Mesenchymal stem cell (in vitro differentiated cells and primary cell): ENCODE measurements around the gene ADK.
A peak's percentile ranks its signal among the peaks of the same experiment; 100 is the strongest.

Experiments
- DNase-seq: peaks from one replicate; pipeline ENCODE4 v3.0.0-alpha.2; 2013
- H2AFZ ChIP-seq: one replicate; pipeline ENCODE4 v1.6.1; 2013; ENCODE audit warnings: low read depth, mild to moderate bottlenecking, control low read depth, inconsistent platforms, low read length, moderate library complexity
- H2AK5ac ChIP-seq: 2 replicates; pipeline ENCODE4 v1.6.1; 2013; ENCODE audit warnings: low read length, moderate library complexity, mild to moderate bottlenecking, inconsistent platforms; ENCODE audit not compliant: severe bottlenecking
- H2BK120ac ChIP-seq: one replicate; pipeline ENCODE4 v1.6.1; 2013; ENCODE audit warnings: low read depth, mild to moderate bottlenecking, inconsistent platforms, low read length, moderate library complexity
- H2BK12ac ChIP-seq, 2 experiments: one replicate each; pipeline ENCODE4 v1.6.1; 2013; ENCODE audit warnings: inconsistent platforms in 2 of 2, low read length in 2 of 2, mild to moderate bottlenecking in 2 of 2, moderate library complexity in 2 of 2, control low read depth in 1 of 2
- H2BK15ac ChIP-seq: one replicate; pipeline ENCODE4 v1.6.1; 2013; ENCODE audit warnings: mild to moderate bottlenecking, low read depth, inconsistent platforms; ENCODE audit not compliant: poor library complexity, severe bottlenecking
- H2BK5ac ChIP-seq: 2 replicates; pipeline ENCODE4 v1.6.1; 2013; ENCODE audit warnings: low read depth, mild to moderate bottlenecking, low read length, control low read depth, inconsistent platforms; ENCODE audit not compliant: poor library complexity, severe bottlenecking
- H3K14ac ChIP-seq, 2 experiments: one replicate each; pipeline ENCODE4 v1.6.1; 2013; ENCODE audit warnings: inconsistent platforms in 2 of 2, low read length in 2 of 2, control low read depth in 1 of 2, mild to moderate bottlenecking in 1 of 2, moderate library complexity in 1 of 2
- H3K18ac ChIP-seq, 2 experiments: one replicate each; pipeline ENCODE4 v1.6.1; 2013; ENCODE audit warnings: inconsistent platforms in 2 of 2, low read length in 2 of 2, control low read depth in 1 of 2, low read depth in 1 of 2, mild to moderate bottlenecking in 1 of 2
- H3K23ac ChIP-seq, 2 experiments: one replicate each; pipeline ENCODE4 v1.6.1; 2013; ENCODE audit warnings: inconsistent platforms in 2 of 2, low read length in 2 of 2, mild to moderate bottlenecking in 2 of 2, moderate library complexity in 2 of 2, control low read depth in 1 of 2
- H3K27ac ChIP-seq: 2 replicates; pipeline ENCODE4 v1.5.1; 2013; ENCODE audit warnings: mild to moderate bottlenecking, moderate library complexity, low read length, control low read depth, inconsistent platforms; ENCODE audit not compliant: poor library complexity, severe bottlenecking
- H3K27me3 ChIP-seq, 2 experiments: 2 replicates each; pipeline versions ENCODE4 v1.6.1 to v1.7.0; 2013; ENCODE audit warnings: low read length in 2 of 2, mild to moderate bottlenecking in 2 of 2, moderate library complexity in 2 of 2, control low read depth in 1 of 2, inconsistent platforms in 1 of 2; ENCODE audit not compliant: control insufficient read depth in 1 of 2, insufficient read depth in 1 of 2
- H3K36me3 ChIP-seq, 2 experiments: 2 replicates each; pipeline versions ENCODE4 v1.6.1 to v1.7.0; 2013; ENCODE audit warnings: low read length in 2 of 2, control low read depth in 1 of 2, inconsistent platforms in 1 of 2, low read depth in 1 of 2, mild to moderate bottlenecking in 1 of 2; ENCODE audit not compliant: insufficient read depth in 2 of 2, control insufficient read depth in 1 of 2
- H3K4ac ChIP-seq, 2 experiments: one replicate each; pipeline ENCODE4 v1.6.1; 2013; ENCODE audit warnings: inconsistent platforms in 2 of 2, low read length in 2 of 2, mild to moderate bottlenecking in 2 of 2, moderate library complexity in 2 of 2, control low read depth in 1 of 2, low read depth in 1 of 2
- H3K4me1 ChIP-seq: 2 replicates; pipeline ENCODE4 v1.6.1; 2013; ENCODE audit warnings: low read depth, low read length, control low read depth; ENCODE audit not compliant: control insufficient read depth, insufficient read depth
- H3K4me2 ChIP-seq: 2 replicates; pipeline ENCODE4 v1.6.1; 2013; ENCODE audit warnings: low read length, mild to moderate bottlenecking, inconsistent platforms; ENCODE audit not compliant: poor library complexity, severe bottlenecking
- H3K4me3 ChIP-seq, 2 experiments: 2 replicates each; pipeline versions ENCODE4 v1.5.1 to v1.7.0; 2013; ENCODE audit warnings: low read length in 2 of 2, mild to moderate bottlenecking in 2 of 2, control low read depth in 1 of 2, low read depth in 1 of 2; ENCODE audit not compliant: insufficient read depth in 1 of 2
- H3K79me1 ChIP-seq: replicated peaks from 2 replicates; pipeline ENCODE4 v1.6.1; 2013; ENCODE audit warnings: mild to moderate bottlenecking, control low read depth, low read length, inconsistent platforms; ENCODE audit not compliant: poor library complexity, severe bottlenecking
- H3K9ac ChIP-seq: 2 replicates; pipeline ENCODE4 v1.7.0; 2013; ENCODE audit warnings: mild to moderate bottlenecking, low read length, moderate library complexity
- H3K9me3 ChIP-seq: 2 replicates; pipeline ENCODE4 v1.7.0; 2013; ENCODE audit warnings: mild to moderate bottlenecking, low read length; ENCODE audit not compliant: control insufficient read depth
- H4K8ac ChIP-seq: one replicate; pipeline ENCODE4 v1.6.1; 2013; ENCODE audit warnings: inconsistent platforms, mild to moderate bottlenecking, low read length, moderate library complexity
- H4K91ac ChIP-seq: one replicate; pipeline ENCODE4 v1.6.1; 2013; ENCODE audit warnings: mild to moderate bottlenecking, low read length, inconsistent platforms
- WGBS: methylation state at CpG from one replicate; pipeline ENCODE4 v1.1.7; 2013; ENCODE audit warnings: mixed read lengths; 5-methylcytosine and 5-hydroxymethylcytosine counted together

The ADK gene

GRCh38 chr10:74231375-74231774 is 80.4 kb downstream of the ADK start:
- Histone ChIP-seq H2AK5ac (no peak overlapping the region), H3K14ac (no peak overlapping the region), H3K4me2 (no peak overlapping the region), H3K27ac (no peak overlapping the region), H3K4me3 (no peak overlapping the region), H2BK15ac (no peak overlapping the region), H3K36me3 (no peaks in the 10 kb centered on the region), H3K9ac (peak overlapping the region; percentile 32), H3K4me1 (peaks cover 2% of the 10 kb centered on the region), H3K23ac (no peak overlapping the region), H3K4ac (no peak overlapping the region), H2BK5ac (no peak overlapping the region), H3K27me3 (no peaks in the 10 kb centered on the region), H2BK12ac (no peak overlapping the region), H3K18ac (no peak overlapping the region), H3K79me1 (peaks cover 7% of the 10 kb centered on the region), H4K91ac (no peak overlapping the region), H3K9me3 (no peaks in the 10 kb centered on the region), H2BK120ac (no peak overlapping the region), H2AFZ (no peak overlapping the region), H4K8ac (no peak overlapping the region)
- WGBS, result 48% methylated on average over 2 of the region's 2 CpGs
- DNase-seq, result peak; percentile 68

GRCh38 chr10:74233281-74233680 is 82.3 kb downstream of the ADK start:
- no peaks in the 10 kb centered on the region for H3K9me3 ChIP-seq
- no peak overlapping the region for H4K91ac ChIP-seq
- no peak overlapping the region for H3K4ac ChIP-seq
- no peak overlapping the region for H2AFZ ChIP-seq
- H3K27ac ChIP-seq, result no peak overlapping the region
- H2BK15ac ChIP-seq, result no peak overlapping the region
- H2BK12ac ChIP-seq, result no peak overlapping the region
- H2AK5ac ChIP-seq, result no peak overlapping the region
- no peaks in the 10 kb centered on the region for H3K27me3 ChIP-seq
- no peak overlapping the region for H3K4me2 ChIP-seq
- no peak overlapping the region for H3K23ac ChIP-seq
- H3K4me3 ChIP-seq, result no peak overlapping the region
- H3K9ac ChIP-seq, result peak overlapping the region; percentile 6
- H3K14ac ChIP-seq, result no peak overlapping the region
- H2BK120ac ChIP-seq, result no peak overlapping the region
- H3K4me1 ChIP-seq, result no peaks in the 10 kb centered on the region
- DNase-seq, result no peak
- no peak overlapping the region for H2BK5ac ChIP-seq
- H3K18ac ChIP-seq, result no peak overlapping the region
- H4K8ac ChIP-seq, result no peak overlapping the region
- H3K36me3 ChIP-seq, result no peaks in the 10 kb centered on the region
- WGBS, result 98% methylated on average over 2 of the region's 4 CpGs
- H3K79me1 ChIP-seq, result peaks cover 13% of the 10 kb centered on the region

GRCh38 chr10:74234569-74234968 is 83.5 kb downstream of the ADK start:
- H3K27ac ChIP-seq, result no peak overlapping the region
- no peak overlapping the region for H2BK5ac ChIP-seq
- no peak overlapping the region for H3K23ac ChIP-seq
- no peak overlapping the region for H2BK12ac ChIP-seq
- no peaks in the 10 kb centered on the region for H3K9me3 ChIP-seq
- peaks cover 16% of the 10 kb centered on the region for H3K79me1 ChIP-seq
- no peak overlapping the region for H3K4me3 ChIP-seq
- no peak overlapping the region for H3K9ac ChIP-seq
- H3K18ac ChIP-seq, result no peak overlapping the region
- no peaks in the 10 kb centered on the region for H3K36me3 ChIP-seq
- H4K8ac ChIP-seq, result no peak overlapping the region
- 100% methylated on average over 1 of the region's 1 CpG for WGBS
- H3K4me1 ChIP-seq, result no peaks in the 10 kb centered on the region
- no peak overlapping the region for H2BK15ac ChIP-seq
- no peak overlapping the region for H3K4ac ChIP-seq
- H3K27me3 ChIP-seq, result no peaks in the 10 kb centered on the region
- no peak overlapping the region for H3K14ac ChIP-seq
- no peak overlapping the region for H2AK5ac ChIP-seq
- DNase-seq, result peak; percentile 18
- H4K91ac ChIP-seq, result no peak overlapping the region
- H2AFZ ChIP-seq, result no peak overlapping the region
- no peak overlapping the region for H3K4me2 ChIP-seq
- no peak overlapping the region for H2BK120ac ChIP-seq

GRCh38 chr10:74238031-74238431 is 87.0 kb downstream of the ADK start:
- Histone ChIP-seq H3K18ac (no peak overlapping the region), H3K79me1 (peaks cover 21% of the 10 kb centered on the region), H4K91ac (no peak overlapping the region), H2AK5ac (no peak overlapping the region), H2AFZ (no peak overlapping the region), H3K23ac (no peak overlapping the region), H3K27me3 (no peaks in the 10 kb centered on the region), H3K4me3 (no peak overlapping the region), H3K9ac (no peak overlapping the region), H2BK5ac (no peak overlapping the region), H3K36me3 (peaks cover 5% of the 10 kb centered on the region in 2 experiments), H3K14ac (no peak overlapping the region), H2BK12ac (no peak overlapping the region), H4K8ac (no peak overlapping the region), H3K4me1 (no peaks in the 10 kb centered on the region), H2BK120ac (no peak overlapping the region), H3K4me2 (no peak overlapping the region), H3K27ac (no peak overlapping the region), H3K4ac (no peak overlapping the region), H3K9me3 (no peaks in the 10 kb centered on the region), H2BK15ac (no peak overlapping the region)
- peak; percentile 78 for DNase-seq
- WGBS, result 66% methylated on average over 6 of the region's 6 CpGs
